Measurements from ENCODE around the gene DEDD2.
A peak's percentile ranks its signal among the peaks of the same experiment; 100 is the strongest.

DEDD2 gene

GRCh38 chr19:42196011-42197001 lies 21.2 kb downstream of the DEDD2 start:
- TF ChIP-seq, protein P1, sequence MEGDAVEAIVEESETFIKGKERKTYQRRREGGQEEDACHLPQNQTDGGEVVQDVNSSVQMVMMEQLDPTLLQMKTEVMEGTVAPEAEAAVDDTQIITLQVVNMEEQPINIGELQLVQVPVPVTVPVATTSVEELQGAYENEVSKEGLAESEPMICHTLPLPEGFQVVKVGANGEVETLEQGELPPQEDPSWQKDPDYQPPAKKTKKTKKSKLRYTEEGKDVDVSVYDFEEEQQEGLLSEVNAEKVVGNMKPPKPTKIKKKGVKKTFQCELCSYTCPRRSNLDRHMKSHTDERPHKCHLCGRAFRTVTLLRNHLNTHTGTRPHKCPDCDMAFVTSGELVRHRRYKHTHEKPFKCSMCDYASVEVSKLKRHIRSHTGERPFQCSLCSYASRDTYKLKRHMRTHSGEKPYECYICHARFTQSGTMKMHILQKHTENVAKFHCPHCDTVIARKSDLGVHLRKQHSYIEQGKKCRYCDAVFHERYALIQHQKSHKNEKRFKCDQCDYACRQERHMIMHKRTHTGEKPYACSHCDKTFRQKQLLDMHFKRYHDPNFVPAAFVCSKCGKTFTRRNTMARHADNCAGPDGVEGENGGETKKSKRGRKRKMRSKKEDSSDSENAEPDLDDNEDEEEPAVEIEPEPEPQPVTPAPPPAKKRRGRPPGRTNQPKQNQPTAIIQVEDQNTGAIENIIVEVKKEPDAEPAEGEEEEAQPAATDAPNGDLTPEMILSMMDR (IDR thresholded peaks at IDR 0.05; ENCODE audit: control insufficient read depth, insufficient read depth, low read depth, low read length, missing control alignments) = no peak
- no peak for DNase-seq (ENCODE audit: low read depth)
- H3K4me3 ChIP-seq (ENCODE audit: control insufficient read depth, low read depth, low read length) = no peak overlapping the region

DNA sequence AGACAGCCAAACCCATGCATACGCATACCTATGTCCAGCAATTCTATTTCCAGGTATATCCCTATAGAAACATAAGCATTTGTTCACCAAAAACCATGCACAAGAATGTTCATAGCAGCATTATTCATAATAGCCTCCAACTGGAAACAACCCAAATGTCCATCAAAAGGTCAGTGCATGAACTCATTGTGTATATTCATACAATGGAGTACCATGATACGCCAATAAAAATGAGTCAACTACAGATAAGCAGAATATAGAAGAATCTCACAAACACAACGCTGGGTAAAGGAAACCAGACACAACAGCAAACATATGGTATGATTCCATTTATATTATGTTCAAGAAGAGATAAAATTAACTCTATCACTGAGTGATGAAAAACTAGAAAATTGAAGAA lies 23.8 kb downstream of the DEDD2 start:
- H3K4me3 ChIP-seq (ENCODE audit: control insufficient read depth, low read depth, low read length) = no peak overlapping the region
- TF ChIP-seq, protein P1 (IDR thresholded peaks at IDR 0.05; ENCODE audit: control insufficient read depth, insufficient read depth, low read depth, low read length, missing control alignments) = no peak
- no peak for DNase-seq (ENCODE audit: low read depth)

DNA sequence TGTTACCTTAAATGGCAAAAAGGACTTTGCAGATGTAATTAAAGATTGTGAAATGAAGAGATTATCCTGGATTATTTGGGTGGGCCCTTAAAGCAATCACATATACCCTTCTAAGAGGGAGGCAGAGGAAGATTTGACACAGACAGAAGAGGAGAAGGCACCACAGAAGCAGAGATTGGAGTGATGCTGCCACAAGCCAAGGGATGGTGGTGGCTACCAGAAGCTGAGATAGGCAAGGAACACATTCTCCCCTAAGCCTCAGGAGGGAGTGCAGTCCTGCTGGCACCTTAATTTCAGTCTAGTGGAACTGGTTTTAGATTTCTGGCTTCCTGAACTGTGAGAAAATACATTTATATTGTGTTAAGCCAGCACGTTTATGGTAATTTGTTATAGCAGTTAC lies 24.2 kb downstream of the DEDD2 start:
- no peak for DNase-seq (ENCODE audit: low read depth)
- no peak overlapping the region for H3K4me3 ChIP-seq (ENCODE audit: control insufficient read depth, low read depth, low read length)
- TF ChIP-seq, protein P1 (IDR thresholded peaks at IDR 0.05; ENCODE audit: control insufficient read depth, insufficient read depth, low read depth, low read length, missing control alignments) = no peak

- no peak overlapping the region for H3K4me3 ChIP-seq (ENCODE audit: control insufficient read depth, low read depth, low read length)
- TF ChIP-seq, protein P1 (IDR thresholded peaks at IDR 0.05; ENCODE audit: control insufficient read depth, insufficient read depth, low read depth, low read length, missing control alignments) = no peak
- peak; percentile 21 for DNase-seq (ENCODE audit: low read depth)
Measured at GRCh38 chr19:42191855-42192254, 25.6 kb downstream of the DEDD2 start.

GRCh38 chr19:42191330-42191729 lies 26.1 kb downstream of the DEDD2 start:
- TF ChIP-seq, protein P1 (IDR thresholded peaks at IDR 0.05; ENCODE audit: control insufficient read depth, insufficient read depth, low read depth, low read length, missing control alignments) = no peak
- no peak for DNase-seq (ENCODE audit: low read depth)

DNA sequence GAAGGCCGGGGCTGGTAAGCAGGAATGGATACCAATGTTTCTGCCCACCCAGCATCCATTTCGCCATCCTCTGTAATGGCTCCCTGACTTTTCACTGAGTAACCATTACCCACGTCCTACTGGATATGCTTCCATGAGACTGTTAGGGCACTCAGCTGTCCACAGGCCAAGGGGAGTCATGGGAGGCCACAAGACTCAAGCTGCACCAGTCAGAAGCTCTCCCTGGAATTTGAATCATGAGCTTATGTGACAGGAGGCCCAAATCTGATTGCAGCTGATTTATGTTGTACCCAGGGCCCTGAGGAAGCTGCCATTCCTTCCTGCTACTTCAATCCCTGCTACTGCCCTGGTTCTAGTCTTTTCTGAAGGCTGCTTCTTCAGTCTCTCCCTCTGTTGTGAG lies 28.3 kb downstream of the DEDD2 start:
- TF ChIP-seq, protein P1 (IDR thresholded peaks at IDR 0.05; ENCODE audit: control insufficient read depth, insufficient read depth, low read depth, low read length, missing control alignments) = no peak
- no peak for DNase-seq (ENCODE audit: low read depth)
- H3K4me3 ChIP-seq (ENCODE audit: control insufficient read depth, low read depth, low read length) = no peak overlapping the region

More at GRCh38 chr19:42191330-42191729, 26.1 kb downstream of the DEDD2 start:
- H3K4me3 ChIP-seq (ENCODE audit: control insufficient read depth, low read depth, low read length) = no peak overlapping the region
